ENCODE measurements around the gene C1QC. TPM values are rescaled to one million over a fixed set of nuclear protein-coding genes. Genes with fewer than 3 reads are reported as not detected.

Gene C1QC
- total RNA-seq, 1 donor from 2014 or later = not detected

- Mint-ChIP-seq H3K4me3 (ENCODE audit: low read depth) (no peak overlapping the region), H3K27ac (no peak overlapping the region), H3K9me3 (ENCODE audit: low read depth) (no peaks in the 10 kb centered on the region), H3K4me1 (ENCODE audit: low read depth) (no peaks in the 10 kb centered on the region), H3K36me3 (ENCODE audit: insufficient read depth) (no peaks in the 10 kb centered on the region), H3K27me3 (peaks cover 60% of the 10 kb centered on the region)
- TF ChIP-seq, protein P1, sequence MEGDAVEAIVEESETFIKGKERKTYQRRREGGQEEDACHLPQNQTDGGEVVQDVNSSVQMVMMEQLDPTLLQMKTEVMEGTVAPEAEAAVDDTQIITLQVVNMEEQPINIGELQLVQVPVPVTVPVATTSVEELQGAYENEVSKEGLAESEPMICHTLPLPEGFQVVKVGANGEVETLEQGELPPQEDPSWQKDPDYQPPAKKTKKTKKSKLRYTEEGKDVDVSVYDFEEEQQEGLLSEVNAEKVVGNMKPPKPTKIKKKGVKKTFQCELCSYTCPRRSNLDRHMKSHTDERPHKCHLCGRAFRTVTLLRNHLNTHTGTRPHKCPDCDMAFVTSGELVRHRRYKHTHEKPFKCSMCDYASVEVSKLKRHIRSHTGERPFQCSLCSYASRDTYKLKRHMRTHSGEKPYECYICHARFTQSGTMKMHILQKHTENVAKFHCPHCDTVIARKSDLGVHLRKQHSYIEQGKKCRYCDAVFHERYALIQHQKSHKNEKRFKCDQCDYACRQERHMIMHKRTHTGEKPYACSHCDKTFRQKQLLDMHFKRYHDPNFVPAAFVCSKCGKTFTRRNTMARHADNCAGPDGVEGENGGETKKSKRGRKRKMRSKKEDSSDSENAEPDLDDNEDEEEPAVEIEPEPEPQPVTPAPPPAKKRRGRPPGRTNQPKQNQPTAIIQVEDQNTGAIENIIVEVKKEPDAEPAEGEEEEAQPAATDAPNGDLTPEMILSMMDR (IDR thresholded peaks at IDR 0.05; ENCODE audit: unreplicated experiment) = no peak
- no peak for DNase-seq (ENCODE audit: low spot score, unreplicated experiment)
Observed at GRCh38 chr1:22618056-22618455, 25.4 kb upstream of the C1QC start.

DNA sequence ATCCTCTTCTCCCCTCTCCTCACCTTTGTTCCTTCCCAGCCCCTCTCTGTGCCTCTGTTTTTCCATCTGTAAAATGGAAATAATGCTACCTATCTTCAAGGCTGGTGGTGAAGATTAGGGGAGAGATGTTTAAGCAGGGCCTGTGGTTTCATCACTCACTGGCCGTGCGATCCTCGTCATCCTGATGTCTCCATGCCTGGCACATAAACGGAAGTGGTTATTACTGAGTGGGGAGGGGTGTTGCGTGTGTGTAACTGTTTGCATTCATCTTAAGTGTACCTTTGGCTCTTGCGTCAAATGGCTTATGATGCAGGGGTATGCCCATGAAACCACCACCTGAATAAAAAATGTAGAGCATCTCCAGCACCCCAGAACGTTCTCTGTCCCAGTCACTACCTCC is 24.2 kb upstream of the C1QC start:
- H3K9me3 Mint-ChIP-seq (ENCODE audit: low read depth) = no peaks in the 10 kb centered on the region
- no peaks in the 10 kb centered on the region for H3K4me1 Mint-ChIP-seq (ENCODE audit: low read depth)
- peaks cover 57% of the 10 kb centered on the region for H3K27me3 Mint-ChIP-seq
- DNase-seq (ENCODE audit: low spot score, unreplicated experiment) = no peak
- no peak overlapping the region for H3K27ac Mint-ChIP-seq
- TF ChIP-seq, protein P1 (IDR thresholded peaks at IDR 0.05; ENCODE audit: unreplicated experiment) = no peak
- no peak overlapping the region for H3K4me3 Mint-ChIP-seq (ENCODE audit: low read depth)
- H3K36me3 Mint-ChIP-seq (ENCODE audit: insufficient read depth) = no peaks in the 10 kb centered on the region

DNA sequence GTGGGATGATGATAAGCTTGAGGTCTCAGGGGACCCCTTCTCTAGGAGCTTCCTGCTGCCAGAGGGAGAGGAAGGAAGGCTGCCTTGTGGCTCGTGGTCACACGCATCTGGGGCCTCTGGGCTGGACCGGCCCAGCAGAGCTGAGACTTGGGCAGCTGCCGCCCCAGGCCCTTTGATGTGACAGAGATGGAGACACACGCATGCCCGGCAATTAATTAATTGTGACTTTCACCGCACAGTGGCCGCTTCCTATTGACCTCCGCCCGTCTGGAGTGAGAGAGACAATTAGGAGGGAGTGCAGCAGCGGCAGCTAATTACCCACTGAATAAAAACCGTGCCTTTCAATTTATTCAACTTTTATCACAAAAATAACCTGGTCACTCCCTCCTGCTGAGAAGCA is 23.6 kb upstream of the C1QC start:
- Mint-ChIP-seq H3K27ac (no peak overlapping the region), H3K4me1 (ENCODE audit: low read depth) (no peaks in the 10 kb centered on the region), H3K27me3 (peaks cover 57% of the 10 kb centered on the region), H3K36me3 (ENCODE audit: insufficient read depth) (no peaks in the 10 kb centered on the region), H3K4me3 (ENCODE audit: low read depth) (no peak overlapping the region), H3K9me3 (ENCODE audit: low read depth) (no peaks in the 10 kb centered on the region)
- no peak for DNase-seq (ENCODE audit: low spot score, unreplicated experiment)
- TF ChIP-seq, protein P1 (IDR thresholded peaks at IDR 0.05; ENCODE audit: unreplicated experiment) = no peak

DNA sequence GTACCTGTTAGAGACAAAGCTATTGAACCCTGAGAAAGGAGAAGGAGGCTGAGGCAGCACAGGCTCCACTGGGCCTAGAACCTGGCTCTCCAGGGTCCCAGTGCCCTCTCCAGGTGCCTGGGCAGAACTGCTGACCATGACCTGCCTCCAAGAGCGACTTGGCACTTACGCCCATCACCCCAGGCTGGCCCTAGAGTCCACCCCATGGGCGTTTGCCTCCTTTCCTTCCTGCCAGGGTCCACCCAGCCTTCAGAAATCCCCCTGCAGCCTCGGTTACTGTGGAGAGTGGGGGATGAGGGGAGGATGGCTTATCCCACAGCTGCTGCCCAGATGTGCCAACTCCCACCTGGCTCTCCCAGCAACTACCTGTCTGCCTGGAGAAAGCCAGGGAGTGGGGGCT is 21.7 kb upstream of the C1QC start:
- DNase-seq (ENCODE audit: low spot score, unreplicated experiment) = no peak
- H3K4me1 Mint-ChIP-seq (ENCODE audit: low read depth) = no peaks in the 10 kb centered on the region
- TF ChIP-seq, protein P1 (IDR thresholded peaks at IDR 0.05; ENCODE audit: unreplicated experiment) = no peak
- H3K4me3 Mint-ChIP-seq (ENCODE audit: low read depth) = no peak overlapping the region
- H3K27me3 Mint-ChIP-seq = peaks cover 61% of the 10 kb centered on the region
- H3K9me3 Mint-ChIP-seq (ENCODE audit: low read depth) = no peaks in the 10 kb centered on the region
- no peaks in the 10 kb centered on the region for H3K36me3 Mint-ChIP-seq (ENCODE audit: insufficient read depth)
- no peak overlapping the region for H3K27ac Mint-ChIP-seq

- Mint-ChIP-seq H3K27ac (no peak overlapping the region), H3K27me3 (peaks cover 66% of the 10 kb centered on the region), H3K4me3 (ENCODE audit: low read depth) (no peak overlapping the region), H3K36me3 (ENCODE audit: insufficient read depth) (no peaks in the 10 kb centered on the region), H3K4me1 (ENCODE audit: low read depth) (no peaks in the 10 kb centered on the region), H3K9me3 (ENCODE audit: low read depth) (no peaks in the 10 kb centered on the region)
- TF ChIP-seq, protein P1 (IDR thresholded peaks at IDR 0.05; ENCODE audit: unreplicated experiment) = no peak
- no peak for DNase-seq (ENCODE audit: low spot score, unreplicated experiment)
Observed at GRCh38 chr1:22625262-22625925, 18.0 kb upstream of the C1QC start.
